AG04450 (cell line): Measurements from ENCODE around the gene PRKN. TPM values are rescaled to one million over a fixed set of nuclear protein-coding genes. Genes with fewer than 3 reads are reported as not detected.

ENCODE experiments used
- CTCF ChIA-PET: fragments of 300-600, 350-600 bp; formaldehyde crosslinking; extraction: SDS; loops from one replicate; lab custom pipeline; 2022; ENCODE audit warnings: antibody characterized with exemption, inconsistent platforms; lab: Charles Lee
- POLR2A ChIA-PET: fragments of 350-600 bp; formaldehyde crosslinking; extraction: SDS; loops from one replicate; lab custom pipeline; 2021; ENCODE audit warnings: antibody characterized with exemption, inconsistent platforms; lab: Yijun Ruan, JAX
- DNase-seq: peaks from one replicate; pipeline ENCODE4 v3.0.0-alpha.2; 2011; ENCODE audit warnings: low read depth, low spot score
- H3K27ac ChIP-seq: one replicate; pipeline ENCODE4 v1.5.1; 2012; ENCODE audit warnings: low read depth, low read length, control low read depth
- H3K27me3 ChIP-seq: one replicate; pipeline ENCODE4 v1.6.0; 2012; ENCODE audit warnings: low read length; ENCODE audit not compliant: control insufficient read depth, insufficient read depth
- H3K4me3 ChIP-seq: 2 replicates; pipeline ENCODE4 v1.5.1; 2011; ENCODE audit warnings: mild to moderate bottlenecking, low read depth, low read length, control low read depth
- H3K9me3 ChIP-seq: 2 replicates; pipeline ENCODE4 v1.5.1; 2012; ENCODE audit warnings: low read length; ENCODE audit not compliant: control insufficient read depth, insufficient read depth
- polyA plus RNA-seq: library from polyadenylated mRNA; depleted of rRNA; stranded (reverse); fragments of >200 nt; gene quantifications from 2 replicates; pipeline ENCODE4 v1.2.3, GENCODE V29; 2011
- TF ChIP-seq, protein P1 (sequence below): IDR thresholded peaks from 2 replicates; pipeline ENCODE4 v1.5.1; 2011; ENCODE audit warnings: low read depth, low read length, control low read depth, inconsistent platforms

The PRKN gene
- polyA plus RNA-seq, 1 experiment, result not detected

DNA sequence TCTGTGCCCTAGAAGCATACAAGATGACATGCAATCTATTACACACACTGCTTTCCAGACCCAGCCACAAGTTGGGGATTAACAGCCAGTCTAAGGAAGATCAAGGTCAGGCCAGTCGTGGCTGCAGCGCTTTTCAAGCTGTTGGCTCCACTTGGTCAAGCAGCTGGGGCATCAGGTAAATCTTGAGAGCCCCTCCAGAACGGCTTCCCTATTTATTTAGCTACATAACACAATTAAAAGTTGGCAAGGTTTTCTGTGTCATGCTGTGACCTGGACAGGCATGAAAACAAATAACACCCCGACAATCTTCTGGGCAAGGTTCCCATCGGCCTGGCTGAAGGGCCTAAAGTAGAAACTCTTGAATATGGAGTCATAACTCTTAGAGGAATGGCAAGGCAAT lies 524.3 kb downstream of the PRKN start:
- DNase-seq, result no peak
- TF ChIP-seq, protein P1, sequence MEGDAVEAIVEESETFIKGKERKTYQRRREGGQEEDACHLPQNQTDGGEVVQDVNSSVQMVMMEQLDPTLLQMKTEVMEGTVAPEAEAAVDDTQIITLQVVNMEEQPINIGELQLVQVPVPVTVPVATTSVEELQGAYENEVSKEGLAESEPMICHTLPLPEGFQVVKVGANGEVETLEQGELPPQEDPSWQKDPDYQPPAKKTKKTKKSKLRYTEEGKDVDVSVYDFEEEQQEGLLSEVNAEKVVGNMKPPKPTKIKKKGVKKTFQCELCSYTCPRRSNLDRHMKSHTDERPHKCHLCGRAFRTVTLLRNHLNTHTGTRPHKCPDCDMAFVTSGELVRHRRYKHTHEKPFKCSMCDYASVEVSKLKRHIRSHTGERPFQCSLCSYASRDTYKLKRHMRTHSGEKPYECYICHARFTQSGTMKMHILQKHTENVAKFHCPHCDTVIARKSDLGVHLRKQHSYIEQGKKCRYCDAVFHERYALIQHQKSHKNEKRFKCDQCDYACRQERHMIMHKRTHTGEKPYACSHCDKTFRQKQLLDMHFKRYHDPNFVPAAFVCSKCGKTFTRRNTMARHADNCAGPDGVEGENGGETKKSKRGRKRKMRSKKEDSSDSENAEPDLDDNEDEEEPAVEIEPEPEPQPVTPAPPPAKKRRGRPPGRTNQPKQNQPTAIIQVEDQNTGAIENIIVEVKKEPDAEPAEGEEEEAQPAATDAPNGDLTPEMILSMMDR, result no peak
- no peak overlapping the region for H3K4me3 ChIP-seq
- H3K27ac ChIP-seq, result no peak overlapping the region
- H3K9me3 ChIP-seq, result peaks cover 24% of the 10 kb centered on the region
- H3K27me3 ChIP-seq, result no peaks in the 10 kb centered on the region
- ChIA-PET CTCF (no interaction called here), POLR2A (no interaction called here)

DNA sequence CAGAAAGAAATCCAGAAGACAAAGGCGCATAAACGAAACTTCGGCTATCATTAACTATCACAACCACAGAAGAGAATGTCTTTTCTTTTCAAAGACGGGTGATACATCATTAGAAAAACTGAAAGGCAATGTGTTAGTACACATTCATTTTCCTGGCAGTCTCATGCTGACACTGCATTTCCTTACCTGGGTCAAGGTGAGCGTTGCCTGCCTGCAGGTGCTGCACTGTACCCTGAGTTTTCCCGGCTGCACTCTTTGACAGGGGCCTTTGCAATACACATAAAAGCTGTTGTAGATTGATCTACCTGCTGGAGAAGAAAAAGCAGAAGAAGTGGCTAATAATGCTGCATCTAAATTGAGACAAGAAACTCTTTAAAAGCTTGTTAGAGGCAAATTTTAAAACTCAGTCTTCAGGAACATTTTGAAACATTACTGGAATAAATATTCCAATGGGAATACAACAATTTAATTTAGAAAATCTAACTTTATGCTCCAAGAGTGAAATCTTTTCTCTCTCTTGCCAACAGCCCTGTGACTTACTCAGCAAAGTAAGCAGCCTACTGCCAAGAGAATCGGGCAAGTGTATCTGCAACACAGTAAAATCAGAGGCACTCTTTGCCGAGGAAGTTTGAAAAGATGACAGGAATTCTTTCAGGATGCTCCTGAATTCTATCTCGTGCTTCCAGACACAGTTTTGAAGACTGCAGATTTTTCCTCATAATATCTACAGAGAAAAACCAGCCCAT lies 526.4 kb downstream of the PRKN start:
- CTCF ChIA-PET, result no interaction called here

DNA sequence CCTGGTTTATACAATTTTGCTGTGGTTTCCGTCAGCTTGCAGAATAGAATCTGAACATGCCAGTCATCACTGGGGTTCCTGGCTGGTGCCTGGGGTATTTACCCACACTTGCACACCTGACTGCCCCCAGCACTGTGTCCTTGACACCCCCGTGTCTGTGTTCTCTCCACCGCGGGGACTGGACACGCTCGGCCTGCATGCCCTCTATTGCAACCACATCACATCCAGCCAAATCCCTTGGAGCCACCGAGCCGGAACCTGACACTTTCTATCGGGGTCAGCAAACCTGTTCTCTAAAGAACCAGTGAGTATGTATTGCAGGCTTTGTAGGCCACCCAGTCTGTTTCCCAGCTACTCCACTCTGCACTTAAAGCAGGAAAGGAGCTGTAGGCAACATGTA lies 527.5 kb downstream of the PRKN start:
- CTCF ChIA-PET, result no interaction called here
- Histone ChIP-seq H3K27ac (no peak overlapping the region), H3K4me3 (no peak overlapping the region), H3K27me3 (no peaks in the 10 kb centered on the region), H3K9me3 (peaks cover 8% of the 10 kb centered on the region)
- TF ChIP-seq, protein P1, result no peak
- POLR2A ChIA-PET, result no interaction called here
- no peak for DNase-seq

More for the DNA sequence above, 526.4 kb downstream of the PRKN start:
- POLR2A ChIA-PET, result no interaction called here
- TF ChIP-seq, protein P1, result no peak
- no peak for DNase-seq
- H3K27me3 ChIP-seq, result no peaks in the 10 kb centered on the region
- no peak overlapping the region for H3K4me3 ChIP-seq
- no peak overlapping the region for H3K27ac ChIP-seq
- peaks cover 12% of the 10 kb centered on the region for H3K9me3 ChIP-seq

DNA sequence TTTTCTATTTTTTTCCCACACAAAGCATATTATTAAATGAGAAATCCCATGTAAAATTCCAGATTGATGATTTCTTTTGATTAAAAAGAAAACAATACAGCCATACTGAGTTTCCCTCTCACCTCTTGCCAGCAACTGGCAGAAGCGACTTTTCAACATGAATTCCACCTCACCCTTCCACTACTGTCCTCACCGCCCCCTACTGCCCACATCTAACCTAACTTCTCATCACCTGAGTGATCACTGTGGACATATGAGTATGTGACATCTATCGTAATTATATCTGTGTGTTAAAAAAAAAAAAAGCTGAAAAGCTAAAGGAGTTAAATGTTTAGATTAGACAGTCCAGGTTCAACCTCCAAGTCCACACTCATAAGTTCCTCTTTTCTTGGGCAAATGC lies 528.6 kb downstream of the PRKN start:
- Histone ChIP-seq H3K9me3 (peaks cover 8% of the 10 kb centered on the region), H3K4me3 (no peak overlapping the region), H3K27ac (no peak overlapping the region), H3K27me3 (no peaks in the 10 kb centered on the region)
- CTCF ChIA-PET, result interaction anchor here (0.9 kb wide), 1 partner anchor 780 kb away, joined by 3 read pairs; no protein-coding TSS in a partner anchor
- POLR2A ChIA-PET, result no interaction called here
- TF ChIP-seq, protein P1, result no peak
- no peak for DNase-seq

DNA sequence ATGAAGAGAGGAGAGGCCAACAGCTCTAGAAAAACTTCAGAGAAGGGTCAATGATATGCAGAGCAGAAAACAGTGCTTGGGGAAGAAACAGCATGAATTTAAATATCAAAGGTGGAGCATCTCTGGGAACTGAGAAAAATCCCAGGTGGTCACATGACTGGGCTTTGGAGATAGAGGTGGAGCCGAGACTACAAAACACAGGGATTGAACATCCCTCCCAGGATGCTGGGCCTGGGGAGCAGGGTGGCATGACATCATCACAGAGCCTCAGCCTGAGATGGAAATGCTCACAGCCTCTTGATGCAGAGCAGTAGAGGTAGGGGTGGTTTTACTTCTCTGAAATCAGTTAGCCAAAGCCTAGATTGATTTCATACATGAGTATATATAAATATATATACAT lies 529.5 kb downstream of the PRKN start:
- TF ChIP-seq, protein P1, result no peak
- DNase-seq, result no peak
- no peak overlapping the region for H3K27ac ChIP-seq
- peaks cover 11% of the 10 kb centered on the region for H3K9me3 ChIP-seq
- no peak overlapping the region for H3K4me3 ChIP-seq
- CTCF ChIA-PET, result no interaction called here
- POLR2A ChIA-PET, result no interaction called here
- H3K27me3 ChIP-seq, result no peaks in the 10 kb centered on the region
